HG03558 (cell line): ENCODE measurements around the gene DNASE1.
"Not testable (repeated sequence)": the region's sequence is repeated elsewhere in the genome, so short reads cannot be mapped to it uniquely, and the experiment has no call there.

Source experiments
- ATAC-seq: cut with Tn5 transposase; IDR thresholded peaks from one replicate; pipeline ENCODE4 v1.9.1; 2021; ENCODE audit warnings: moderate number of reproducible peaks; ENCODE audit not compliant: unreplicated experiment; ENCODE audit errors: extremely low read depth

Gene DNASE1, protein sequence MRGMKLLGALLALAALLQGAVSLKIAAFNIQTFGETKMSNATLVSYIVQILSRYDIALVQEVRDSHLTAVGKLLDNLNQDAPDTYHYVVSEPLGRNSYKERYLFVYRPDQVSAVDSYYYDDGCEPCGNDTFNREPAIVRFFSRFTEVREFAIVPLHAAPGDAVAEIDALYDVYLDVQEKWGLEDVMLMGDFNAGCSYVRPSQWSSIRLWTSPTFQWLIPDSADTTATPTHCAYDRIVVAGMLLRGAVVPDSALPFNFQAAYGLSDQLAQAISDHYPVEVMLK

DNA sequence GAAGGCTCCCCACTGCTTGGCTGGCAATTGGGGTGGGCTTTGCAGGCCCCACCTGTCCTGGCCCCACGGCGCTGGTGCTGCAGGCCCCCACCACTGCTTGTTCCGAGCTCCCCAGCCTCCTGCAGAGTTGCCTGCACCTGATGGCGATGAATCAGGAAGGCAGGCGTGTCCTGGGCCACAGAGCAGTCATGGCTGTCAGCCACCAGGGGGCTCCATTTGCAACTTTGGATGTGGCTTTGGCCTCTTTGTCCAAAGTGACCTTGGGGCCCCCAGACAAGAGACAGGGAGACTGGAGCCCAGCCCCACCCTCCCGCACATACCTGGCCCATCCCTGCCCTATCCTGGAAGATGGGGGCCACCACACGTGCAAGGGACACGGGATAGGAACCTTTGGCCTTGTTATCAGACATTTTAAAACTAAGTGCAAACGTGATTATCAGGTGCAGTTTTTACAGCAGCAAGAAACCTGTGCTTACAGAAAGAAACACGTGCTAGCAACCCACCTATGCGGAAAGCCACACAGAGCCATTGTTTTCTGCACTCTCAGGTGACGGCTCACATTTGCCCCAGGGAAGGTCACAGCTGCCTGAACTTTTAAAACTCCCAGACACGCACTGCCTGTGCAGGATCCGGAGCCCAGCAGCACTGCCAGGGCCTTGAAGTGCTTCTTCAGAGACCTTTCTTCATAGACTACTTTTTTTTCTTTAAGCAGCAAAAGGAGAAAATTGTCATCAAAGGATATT lies at the start of gene DNASE1:
Gene DNASE1, plus strand, starts transcription at position 443 of the 743 bp plus-strand sequence. CDS start 683 bp downstream, outside the sequence.
- ATAC-seq, result no peak

DNA sequence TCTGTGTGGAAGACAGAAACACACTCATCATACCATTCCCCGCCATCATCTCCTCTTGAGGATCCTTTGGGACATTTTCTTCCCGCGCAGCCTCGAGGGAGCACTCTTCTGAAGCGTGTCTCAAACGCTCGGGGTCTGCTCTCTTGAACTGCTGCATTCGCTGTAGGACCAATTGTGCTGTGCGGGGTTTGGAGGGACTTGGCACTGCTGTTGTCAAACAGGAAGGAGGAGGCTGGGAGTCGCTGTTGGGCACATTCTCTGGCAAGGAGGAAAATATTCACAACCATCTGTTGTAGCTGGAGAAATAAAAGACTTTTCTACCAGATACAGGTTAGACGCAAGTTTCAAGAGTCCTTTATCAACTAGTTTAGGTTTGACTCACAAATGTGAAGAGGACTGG lies 48.0 kb upstream of the DNASE1 start:
- ATAC-seq, result no peak

DNA sequence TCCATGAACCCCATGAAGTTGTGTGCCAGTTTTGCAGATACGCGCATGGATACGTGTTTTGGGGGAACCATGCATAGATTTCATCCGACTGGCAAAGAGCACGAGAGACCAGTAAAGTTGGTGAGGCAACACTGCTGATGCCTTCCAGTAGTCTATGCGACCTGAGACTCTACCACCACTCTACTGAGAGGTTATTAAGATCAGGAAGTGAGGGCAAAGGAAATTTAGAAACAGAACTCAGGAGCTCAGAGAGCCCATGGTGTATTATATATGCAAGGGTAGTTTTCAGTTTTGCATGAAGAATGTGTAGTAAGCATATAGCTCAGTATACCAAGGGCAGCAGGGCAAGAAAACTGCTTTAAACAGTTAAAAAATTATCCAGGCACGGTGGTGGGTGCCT lies 47.3 kb upstream of the DNASE1 start:
- ATAC-seq, result no peak

DNA sequence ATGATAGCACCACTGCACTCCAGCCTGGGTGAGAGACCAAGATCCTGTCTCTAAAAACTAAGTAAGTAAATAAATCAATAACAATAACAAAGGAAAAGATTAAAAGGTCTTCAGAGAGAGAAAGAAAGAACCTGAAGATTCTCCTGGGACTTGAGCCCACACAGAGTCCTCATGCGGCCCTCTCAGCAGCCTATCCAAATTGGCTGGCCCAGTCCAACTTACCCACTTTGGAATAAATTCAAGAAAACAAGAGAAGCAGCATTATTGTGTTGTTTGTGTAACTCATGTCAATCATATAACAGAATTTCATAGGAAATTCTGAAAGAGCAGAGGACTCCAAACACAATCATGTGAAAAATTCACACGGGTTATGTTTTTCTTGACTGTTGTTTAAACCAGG lies 46.9 kb upstream of the DNASE1 start:
- ATAC-seq, result no peak

DNA sequence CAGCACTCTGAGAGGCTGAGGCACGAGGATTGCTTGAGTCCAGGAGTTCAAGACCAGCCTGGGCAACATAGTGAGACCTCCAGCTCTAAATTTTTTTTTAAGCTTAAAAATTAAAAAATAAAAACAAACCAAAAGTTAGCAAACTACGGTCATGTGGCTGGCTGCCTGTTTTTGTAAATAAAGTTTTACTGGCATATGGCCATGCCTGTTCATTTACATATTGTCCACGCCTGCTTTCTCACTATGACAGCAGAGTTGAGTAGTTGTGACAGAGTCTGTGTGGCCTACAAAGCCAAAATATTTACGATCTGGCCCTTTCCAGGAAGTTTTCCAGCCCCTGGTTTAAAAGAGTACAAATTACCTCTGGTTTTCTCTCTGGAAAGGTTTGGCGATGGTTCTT lies 46.4 kb upstream of the DNASE1 start:
- no peak for ATAC-seq

DNA sequence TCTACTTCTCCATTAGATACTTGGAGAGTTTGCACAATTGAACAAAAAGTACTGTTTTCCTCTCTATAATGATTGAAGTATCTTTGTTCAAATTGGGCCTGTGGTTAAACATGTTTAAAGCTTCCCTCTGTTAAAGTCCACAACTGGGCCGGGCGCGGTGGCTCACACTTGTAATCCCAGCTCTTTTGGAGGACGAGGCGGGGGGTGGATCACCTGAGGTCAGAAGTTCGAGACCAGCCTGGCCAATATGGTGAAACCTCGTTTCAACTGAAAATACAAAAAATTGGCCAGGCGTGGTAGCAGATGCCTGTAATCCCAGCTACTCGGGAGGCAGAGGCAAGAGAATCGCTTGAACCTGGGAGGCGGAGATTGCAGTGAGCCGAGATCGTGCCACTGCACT lies 45.5 kb upstream of the DNASE1 start:
- not testable (repeated sequence) for ATAC-seq

DNA sequence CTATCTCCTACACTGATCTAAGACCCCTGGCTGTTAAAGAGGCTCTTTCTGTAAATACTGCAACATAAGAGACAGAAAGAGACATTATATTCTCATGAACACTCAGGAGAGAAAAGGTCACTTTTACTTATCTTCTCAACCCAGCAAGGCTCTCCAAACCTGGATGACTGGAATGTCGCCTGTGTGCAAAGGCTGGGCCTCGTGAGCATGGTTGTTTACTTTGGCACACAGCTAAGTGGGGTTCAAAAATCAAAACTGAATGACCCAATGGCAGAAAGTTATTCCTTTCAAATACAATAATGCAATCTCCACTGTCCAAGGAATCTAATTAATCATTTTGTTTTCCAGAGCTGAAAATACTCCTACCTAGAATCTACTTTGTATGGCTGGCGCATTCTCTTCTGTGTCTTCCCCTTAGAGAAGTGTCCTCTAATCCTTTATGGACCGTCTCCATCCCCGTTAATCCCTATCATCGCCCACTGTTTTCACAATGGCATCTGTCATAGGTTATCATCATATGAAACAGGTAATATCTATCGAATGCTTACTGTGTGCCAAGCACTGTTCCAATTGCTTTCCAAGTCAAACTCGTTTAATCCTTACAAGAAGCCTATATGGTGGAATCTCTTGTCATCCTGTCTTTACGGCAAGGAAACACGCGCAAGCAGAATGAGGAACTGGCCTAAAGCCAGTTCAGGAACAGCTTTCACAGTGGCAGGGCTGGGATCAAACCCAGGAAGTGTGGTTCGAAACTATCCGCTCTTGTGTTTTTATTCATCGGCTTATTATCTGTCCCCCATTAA lies 44.4 kb upstream of the DNASE1 start:
- no peak for ATAC-seq

DNA sequence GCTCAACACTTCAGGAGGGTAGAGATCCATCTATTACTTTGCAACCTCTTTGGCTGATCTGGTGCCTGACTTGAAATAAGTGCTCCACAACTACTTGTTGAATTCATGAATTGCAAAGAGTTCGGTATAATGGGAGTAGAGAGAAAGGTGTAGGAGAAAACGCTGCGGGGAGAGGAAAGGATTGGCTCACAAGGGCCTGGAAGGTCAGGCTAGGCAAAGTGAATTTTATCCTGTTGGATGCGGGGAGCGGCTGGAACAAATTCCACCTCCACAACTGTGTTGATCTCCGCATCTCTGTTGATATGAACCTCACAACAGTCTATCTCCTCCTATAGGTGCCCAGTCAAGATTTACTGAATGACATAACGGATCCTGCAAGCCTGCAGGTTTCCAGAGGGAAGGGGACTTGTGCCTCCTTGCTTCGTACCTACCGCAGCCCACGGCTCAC lies 43.8 kb upstream of the DNASE1 start:
- ATAC-seq, result no peak

DNA sequence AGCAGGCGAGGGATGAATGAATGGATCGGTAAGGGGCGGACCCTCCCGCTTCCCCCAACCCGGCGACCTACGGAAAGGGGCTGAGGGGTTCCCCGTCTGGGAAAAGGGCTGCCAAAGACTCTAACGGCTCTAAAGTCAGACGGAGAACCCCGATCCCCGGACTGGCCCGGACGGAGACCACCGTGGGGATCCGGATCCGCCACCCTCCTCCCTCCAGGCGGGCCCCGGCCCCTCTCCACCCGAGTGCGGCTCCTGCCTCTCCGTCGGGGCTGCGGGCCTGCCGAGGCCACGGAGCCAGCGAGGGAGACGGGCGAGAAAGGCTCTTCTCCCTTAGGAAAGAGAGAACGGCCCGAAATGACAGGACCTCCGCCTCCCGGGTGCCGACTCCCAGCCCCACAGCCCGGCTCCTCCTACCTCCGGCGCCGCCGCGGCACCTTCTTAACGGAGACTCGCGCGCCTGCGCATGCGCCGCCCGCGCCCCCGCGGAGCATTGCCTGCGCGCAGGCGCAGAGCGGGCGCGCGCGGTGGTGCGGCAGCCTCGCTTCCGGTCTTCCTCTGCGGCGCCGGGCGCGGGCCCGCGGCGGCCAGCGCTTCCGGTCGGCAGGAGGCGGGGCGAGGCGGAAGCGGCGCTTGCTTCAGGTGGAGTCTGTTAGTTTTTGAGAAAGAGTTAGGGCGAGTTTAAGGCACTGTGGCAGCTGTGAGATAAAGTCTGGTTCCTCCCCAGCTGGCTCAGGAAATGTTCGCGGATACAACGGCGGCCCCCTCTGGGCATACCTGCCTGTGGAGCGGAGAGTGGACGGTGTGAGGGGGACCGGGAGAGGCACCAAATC lies 43.1 kb upstream of the DNASE1 start, which contains the start of gene SLX4:
Gene SLX4, minus strand, starts transcription at position 461 of the 830 bp plus-strand sequence. CDS start 2,642 bp downstream, outside the sequence.
- ATAC-seq, result peak; percentile 60

DNA sequence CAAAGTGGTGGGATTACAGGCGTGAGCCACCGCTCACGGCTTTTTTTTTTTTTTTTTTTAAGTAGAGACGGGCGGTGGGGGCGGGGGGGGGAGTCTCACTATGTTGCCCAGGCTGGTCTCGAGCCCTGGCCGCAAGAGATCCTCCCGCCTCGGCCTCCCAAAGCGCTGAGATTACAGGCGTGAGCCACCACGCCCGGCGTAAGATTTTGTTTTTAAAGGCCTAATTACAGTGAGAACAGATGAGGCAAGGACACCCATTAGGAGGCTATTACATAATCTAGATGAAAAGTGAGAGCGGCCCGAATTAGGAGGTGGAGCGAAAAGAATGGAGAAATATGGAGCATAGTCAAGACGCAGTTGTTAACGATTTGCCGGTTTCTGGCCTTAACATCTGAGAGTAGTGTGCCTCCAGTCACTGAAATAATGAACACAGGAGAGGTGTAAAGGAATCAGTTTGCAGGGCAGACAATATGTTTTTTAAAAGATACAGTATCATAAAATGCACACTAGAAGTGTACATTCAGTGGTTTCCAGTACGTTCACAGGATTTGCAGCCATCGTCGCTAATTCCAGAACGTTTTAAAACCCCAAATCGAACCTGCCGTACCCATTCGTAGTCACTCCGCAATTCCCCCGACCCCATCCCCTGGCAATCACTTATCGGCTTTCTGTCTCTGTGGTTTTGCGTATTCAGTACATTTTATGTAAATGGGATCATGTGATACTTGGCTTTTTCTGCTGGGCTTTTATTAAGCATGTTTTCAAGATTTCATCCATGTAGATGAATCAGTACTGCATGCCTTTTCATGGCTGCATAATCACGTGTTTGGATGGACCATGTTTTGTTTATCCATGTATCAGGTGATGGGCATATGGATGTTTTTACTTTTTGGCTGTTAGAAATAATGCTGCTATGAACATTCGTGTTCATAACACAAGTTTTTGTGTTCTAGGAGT lies 41.7 kb upstream of the DNASE1 start:
- no peak for ATAC-seq

DNA sequence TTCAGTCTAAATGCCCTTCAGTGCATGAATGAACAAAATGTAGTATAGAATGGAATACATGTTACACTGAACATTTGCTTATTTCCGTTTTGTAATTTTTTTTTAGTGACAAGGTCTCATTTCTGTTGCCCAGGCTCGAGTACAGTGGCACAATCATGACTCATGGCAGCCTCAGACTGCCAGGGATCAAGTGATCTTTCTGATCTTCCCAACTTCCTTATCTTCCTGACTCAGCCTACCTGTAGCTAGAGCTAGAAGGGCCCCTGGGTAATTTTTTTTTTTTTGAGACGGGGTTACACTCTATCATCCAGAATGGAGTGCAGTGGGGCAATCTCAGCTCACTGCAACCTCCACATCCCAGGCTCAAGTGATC lies 35.7 kb upstream of the DNASE1 start:
- ATAC-seq, result no peak

DNA sequence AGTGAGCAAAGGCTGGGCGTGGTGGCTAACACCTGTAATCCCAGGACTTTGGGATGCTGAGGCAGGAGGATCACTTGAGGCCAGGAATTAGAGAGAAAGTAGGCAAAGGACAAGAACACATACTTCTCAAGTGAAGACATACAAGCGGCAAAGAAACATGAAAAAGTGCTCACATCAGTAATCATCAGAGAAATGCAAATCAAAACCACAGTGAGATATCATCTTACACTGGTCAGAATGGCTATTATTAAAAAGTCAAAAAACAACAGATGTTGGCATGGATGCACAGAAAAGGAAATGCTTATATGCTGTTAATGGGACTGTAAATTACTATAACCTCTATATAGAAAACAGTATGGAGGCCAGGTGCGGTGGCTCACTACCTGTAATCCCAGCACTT lies 30.8 kb upstream of the DNASE1 start:
- no peak for ATAC-seq

DNA sequence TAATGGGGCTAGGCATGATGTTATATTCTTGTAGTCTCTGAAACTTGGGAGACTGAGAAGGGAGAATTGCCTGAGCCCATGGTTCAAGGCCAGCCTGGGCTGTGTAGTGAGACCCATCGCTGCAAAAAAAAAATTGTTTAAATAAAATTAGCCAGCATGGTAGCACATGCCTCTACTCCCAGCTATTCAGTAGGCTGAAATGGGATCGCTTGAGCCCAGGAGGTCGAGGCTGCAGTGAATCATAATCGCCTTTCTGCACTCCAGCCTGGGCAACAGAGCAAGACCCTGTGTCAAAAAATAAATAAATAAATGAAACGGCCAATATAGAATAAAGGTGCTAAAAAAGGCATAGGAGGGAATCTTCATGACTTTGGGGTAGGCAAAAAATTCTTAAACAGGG lies 29.2 kb upstream of the DNASE1 start:
- ATAC-seq, result no peak

DNA sequence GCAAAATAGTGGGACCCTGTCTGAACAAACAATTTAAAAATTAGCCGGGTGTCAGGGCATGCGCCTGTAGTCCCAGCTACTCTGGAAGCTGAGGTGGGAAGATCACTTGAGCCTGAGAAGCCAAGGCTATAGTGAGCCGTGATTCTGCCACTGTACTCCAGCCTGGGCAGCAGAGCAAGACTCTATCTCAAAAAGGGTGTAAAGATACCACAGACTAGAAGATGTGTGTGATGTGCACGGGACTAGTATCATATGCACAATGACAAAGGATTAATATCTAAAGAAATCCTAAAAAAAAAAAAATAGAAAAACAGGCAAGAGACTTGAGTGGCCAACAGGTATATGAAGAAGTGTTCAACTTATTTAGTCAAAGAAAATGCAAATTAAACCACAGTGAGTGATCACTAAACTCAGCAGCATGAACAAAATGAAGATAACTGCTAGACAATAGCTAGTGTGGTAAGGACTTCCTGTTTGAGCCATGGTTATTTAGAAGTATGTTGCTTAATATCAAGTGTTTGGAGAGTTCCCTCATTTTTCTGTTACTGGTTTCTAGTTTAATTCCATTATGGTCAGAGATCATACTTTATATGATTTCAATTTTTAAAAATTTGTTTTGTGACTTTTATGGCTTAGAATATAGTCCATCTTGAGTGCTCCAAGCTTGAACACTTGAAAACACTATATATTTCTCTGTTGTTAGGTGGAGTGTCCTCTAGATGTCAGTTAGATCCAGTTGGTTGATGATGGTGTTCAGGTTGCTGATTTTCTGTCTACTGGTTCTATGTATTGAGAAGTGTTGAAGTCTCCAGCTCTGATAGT lies 28.4 kb upstream of the DNASE1 start:
- no peak for ATAC-seq

DNA sequence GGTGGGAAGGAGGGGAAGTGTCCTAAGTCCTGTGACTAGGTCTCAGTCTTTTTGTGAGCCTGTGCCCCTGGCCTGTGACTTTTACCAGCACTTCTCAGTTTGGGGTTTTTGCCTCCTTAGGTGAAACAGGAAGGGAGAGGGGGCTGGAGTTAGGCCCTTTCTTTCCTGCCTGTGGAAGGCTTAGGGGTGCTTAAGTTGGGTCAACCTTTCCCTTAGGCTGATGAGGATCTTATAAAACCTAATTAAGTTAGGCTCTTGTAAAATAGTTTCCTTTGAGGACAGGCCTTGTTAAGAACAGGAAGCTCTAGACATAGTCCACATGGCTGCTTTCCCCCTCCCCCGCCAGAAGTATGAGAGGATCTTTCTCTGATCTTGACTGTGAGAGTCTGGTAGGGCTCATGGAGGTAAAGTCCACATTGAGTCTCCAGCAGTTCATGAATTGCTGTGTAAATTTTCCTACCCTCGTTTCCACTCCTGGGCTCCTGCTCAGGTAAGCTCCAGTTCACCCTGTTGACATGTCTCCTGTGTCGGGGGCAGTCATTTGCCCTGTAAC lies 17.0 kb upstream of the DNASE1 start:
- ATAC-seq, result no peak

DNA sequence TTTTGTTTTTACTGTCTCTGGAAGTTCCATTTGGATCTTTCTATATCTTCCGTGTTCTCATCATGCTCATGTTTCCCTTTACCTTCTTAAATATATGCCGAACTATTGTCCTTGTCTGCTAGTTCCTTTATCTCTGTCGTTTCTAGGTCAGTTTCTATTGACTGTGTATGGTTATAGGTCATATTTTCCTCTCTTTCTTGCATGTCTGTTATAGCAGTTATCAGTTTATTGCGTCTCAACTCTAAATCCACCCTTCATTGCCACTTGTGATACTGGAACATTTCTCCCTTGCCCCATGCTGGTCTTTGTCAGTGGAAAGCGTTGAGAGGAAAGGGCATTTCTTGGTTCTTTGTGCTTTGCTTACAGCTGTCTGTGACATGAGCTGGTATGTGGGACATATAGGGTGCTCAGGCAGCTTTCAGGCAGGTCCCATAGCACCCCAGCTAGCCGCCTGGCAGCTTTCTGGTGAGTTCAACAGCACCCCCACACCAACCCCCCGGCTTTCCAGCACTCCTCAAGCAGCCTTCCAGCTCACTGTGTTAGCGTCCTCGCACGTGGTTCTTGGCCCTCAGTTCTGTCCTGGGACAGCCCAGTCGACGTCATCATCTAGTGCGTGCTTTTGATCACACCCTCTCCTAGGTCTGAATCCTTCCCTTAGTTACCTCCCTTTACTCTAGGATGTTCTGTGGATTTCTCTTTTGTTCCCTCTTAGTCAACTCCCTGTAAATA lies 15.4 kb upstream of the DNASE1 start:
- ATAC-seq, result no peak

DNA sequence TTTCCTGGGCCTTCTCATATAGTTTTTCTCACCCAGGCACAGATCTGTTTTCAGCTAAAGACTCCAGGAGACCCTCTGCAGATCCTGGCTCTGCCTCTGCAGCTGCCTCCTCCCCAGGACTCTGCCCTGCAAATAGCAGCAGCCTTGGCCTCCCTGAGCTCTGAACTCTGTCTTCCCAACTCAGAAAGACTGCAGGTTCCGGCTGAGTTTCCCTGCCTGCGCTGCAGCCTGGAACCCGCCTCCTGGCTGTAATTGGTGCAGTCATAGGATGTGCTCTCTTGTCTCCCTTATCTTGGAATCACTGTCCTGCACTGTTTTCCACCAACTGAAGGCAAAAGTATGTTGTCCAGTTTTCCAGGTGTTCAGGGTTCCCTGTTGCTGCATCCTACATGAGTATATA lies 14.3 kb upstream of the DNASE1 start:
- no peak for ATAC-seq
